CD8-positive, alpha-beta memory T cell (primary cell): ENCODE data around the gene PROX1. TPM values are rescaled to one million over a fixed set of nuclear protein-coding genes. Genes with fewer than 3 reads are reported as not detected.

Experiments used
- CTCF ChIA-PET: fragments of 350-600 bp; sonication (Branson Sonifier 250); formaldehyde crosslinking; loops from one replicate; lab custom pipeline; 2021; ENCODE audit warnings: antibody characterized with exemption; lab: Charles Lee
- POLR2A ChIA-PET: fragments of 350-600 bp; sonication (Branson Sonifier 250); formaldehyde crosslinking; loops from one replicate; lab custom pipeline; 2021; ENCODE audit warnings: antibody characterized with exemption; lab: Charles Lee
- DNase-seq, 5 donors: peaks; one replicate each; pipeline versions ENCODE4 v3.0.0 to v3.0.0-alpha.2; 2020 to 2022; ENCODE audit warnings: mixed read lengths in 1 of 5
- H3K27ac ChIP-seq: one replicate; pipeline ENCODE4 v1.7.0; 2013; ENCODE audit warnings: low read depth, mild to moderate bottlenecking, low read length, moderate library complexity
- H3K27me3 ChIP-seq: 2 replicates; pipeline ENCODE4 v1.7.0; 2013; ENCODE audit warnings: low read length, mild to moderate bottlenecking; ENCODE audit not compliant: insufficient read depth, poor library complexity, severe bottlenecking
- H3K36me3 ChIP-seq: 2 replicates; pipeline ENCODE4 v1.7.0; 2013; ENCODE audit warnings: mild to moderate bottlenecking, low read length, moderate library complexity; ENCODE audit not compliant: insufficient read depth
- H3K4me1 ChIP-seq: 2 replicates; pipeline ENCODE4 v1.7.0; 2013; ENCODE audit warnings: mild to moderate bottlenecking, low read length, moderate library complexity; ENCODE audit not compliant: insufficient read depth
- H3K4me3 ChIP-seq: 2 replicates; pipeline ENCODE4 v1.7.0; 2013; ENCODE audit warnings: mild to moderate bottlenecking, low read length
- H3K9me3 ChIP-seq: 2 replicates; pipeline ENCODE4 v1.7.0; 2013; ENCODE audit warnings: mild to moderate bottlenecking, low read length
- H3K27ac Mint-ChIP-seq, 8 donors: one replicate each; pipeline ENCODE4 v1.8.0; 2020 to 2021; ENCODE audit warnings: mixed read lengths in 8 of 8, mild to moderate bottlenecking in 6 of 8, inconsistent platforms in 3 of 8, moderate library complexity in 3 of 8
- H3K27me3 Mint-ChIP-seq, 2 donors: one replicate each; pipeline ENCODE4 v1.8.0; 2020 to 2021; ENCODE audit warnings: mixed read lengths in 2 of 2, mild to moderate bottlenecking in 1 of 2, moderate library complexity in 1 of 2
- H3K36me3 Mint-ChIP-seq, 3 donors: one replicate each; pipeline ENCODE4 v1.8.0; 2020 to 2021; ENCODE audit warnings: mixed read lengths in 3 of 3, inconsistent platforms in 1 of 3, mild to moderate bottlenecking in 1 of 3
- H3K4me1 Mint-ChIP-seq, 3 donors: one replicate each; pipeline ENCODE4 v1.8.0; 2020 to 2021; ENCODE audit warnings: mixed read lengths in 3 of 3, inconsistent platforms in 1 of 3, mild to moderate bottlenecking in 1 of 3
- H3K4me3 Mint-ChIP-seq, 7 donors: one replicate each; pipeline ENCODE4 v1.8.0; 2020 to 2021; ENCODE audit warnings: mixed read lengths in 7 of 7, mild to moderate bottlenecking in 6 of 7, moderate library complexity in 4 of 7, inconsistent platforms in 2 of 7
- H3K9me3 Mint-ChIP-seq, 5 donors: one replicate each; pipeline ENCODE4 v1.8.0; 2020 to 2022; ENCODE audit warnings: mixed read lengths in 5 of 5, mild to moderate bottlenecking in 3 of 5, moderate library complexity in 2 of 5, inconsistent platforms in 1 of 5
- polyA plus RNA-seq: library from polyadenylated mRNA; unstranded; fragments of 300-500 nt; fragmentation: Illumina TruSeq; gene quantifications from one replicate; pipeline ENCODE4 v1.2.3, GENCODE V29; 2021
- total RNA-seq, 2 experiments: library from RNA; stranded (reverse); gene quantifications; one replicate each; pipeline ENCODE4 v1.2.3, GENCODE V29; 2021

PROX1 gene
- total and polyA plus RNA-seq, 3 experiments from 2014 or later: not detected

GRCh38 chr1:213956295-213956770, 31.4 kb upstream of the PROX1 start:
- H3K36me3 ChIP-seq: no peaks in the 10 kb centered on the region
- ChIA-PET CTCF (no interaction called here), POLR2A (no interaction called here)
- H3K4me3 Mint-ChIP-seq: no peak overlapping the region
- H3K27me3 ChIP-seq: no peaks in the 10 kb centered on the region
- peaks cover 2 to 5% of the 10 kb centered on the region in 2 donors for H3K27me3 Mint-ChIP-seq
- no peak overlapping the region for H3K27ac Mint-ChIP-seq
- no peak overlapping the region for H3K27ac ChIP-seq
- no peak for DNase-seq
- no peaks in the 10 kb centered on the region for H3K9me3 ChIP-seq
- no peaks in the 10 kb centered on the region for H3K36me3 Mint-ChIP-seq
- H3K4me1 ChIP-seq: no peaks in the 10 kb centered on the region
- H3K4me3 ChIP-seq: no peak overlapping the region
- no peaks in the 10 kb centered on the region for H3K4me1 Mint-ChIP-seq
- peaks cover 0 to 6% (median 2%) of the 10 kb centered on the region in 5 donors for H3K9me3 Mint-ChIP-seq

GRCh38 chr1:213958346-213958745, 29.4 kb upstream of the PROX1 start:
- Mint-ChIP-seq H3K27me3 (peaks cover 0 to 2% of the 10 kb centered on the region in 2 donors), H3K9me3 (peaks cover 0 to 10% (median 2%) of the 10 kb centered on the region in 5 donors), H3K4me1 (no peaks in the 10 kb centered on the region), H3K4me3 (no peak overlapping the region), H3K27ac (no peak overlapping the region), H3K36me3 (no peaks in the 10 kb centered on the region)
- no peaks in the 10 kb centered on the region for H3K4me1 ChIP-seq
- no peaks in the 10 kb centered on the region for H3K36me3 ChIP-seq
- H3K4me3 ChIP-seq: no peak overlapping the region
- H3K27ac ChIP-seq: no peak overlapping the region
- no peaks in the 10 kb centered on the region for H3K9me3 ChIP-seq
- ChIA-PET POLR2A (no interaction called here), CTCF (no interaction called here)
- H3K27me3 ChIP-seq: no peaks in the 10 kb centered on the region
- no peak for DNase-seq

GRCh38 chr1:213960963-213961362, 26.8 kb upstream of the PROX1 start:
- no peak overlapping the region for H3K27ac Mint-ChIP-seq
- no peaks in the 10 kb centered on the region for H3K4me1 ChIP-seq
- ChIA-PET POLR2A (no interaction called here), CTCF (no interaction called here)
- no peak overlapping the region for H3K4me3 Mint-ChIP-seq
- H3K36me3 Mint-ChIP-seq: no peaks in the 10 kb centered on the region
- no peaks in the 10 kb centered on the region for H3K4me1 Mint-ChIP-seq
- H3K36me3 ChIP-seq: no peaks in the 10 kb centered on the region
- H3K9me3 Mint-ChIP-seq: peaks cover 0 to 9% (median 5%) of the 10 kb centered on the region in 5 donors
- peaks cover 2 to 3% of the 10 kb centered on the region in 2 donors for H3K27me3 Mint-ChIP-seq
- no peak overlapping the region for H3K4me3 ChIP-seq
- DNase-seq: no peak
- no peaks in the 10 kb centered on the region for H3K9me3 ChIP-seq
- no peak overlapping the region for H3K27ac ChIP-seq
- H3K27me3 ChIP-seq: no peaks in the 10 kb centered on the region

DNA sequence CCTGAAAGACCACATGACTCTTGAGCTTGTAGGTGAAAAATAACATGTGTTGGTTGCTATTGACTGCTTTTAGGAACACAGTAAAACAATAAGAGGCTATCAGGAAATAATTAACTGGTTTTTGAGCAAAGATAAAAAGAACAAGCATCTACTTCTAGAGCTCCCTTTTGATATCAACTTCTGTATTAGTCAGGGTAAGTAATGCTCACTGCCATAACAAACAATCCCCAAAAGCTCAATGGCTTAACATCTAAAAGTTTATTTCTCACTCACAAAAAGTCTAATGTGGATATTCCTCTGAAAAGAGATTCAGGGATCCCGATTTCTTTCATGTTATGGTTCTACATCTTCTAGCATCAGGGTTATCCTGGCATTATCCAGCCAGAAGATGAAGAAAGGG, 25.3 kb upstream of the PROX1 start:
- H3K27ac ChIP-seq: no peak overlapping the region
- H3K4me3 Mint-ChIP-seq: no peak overlapping the region
- H3K36me3 ChIP-seq: no peaks in the 10 kb centered on the region
- H3K27me3 Mint-ChIP-seq: peaks cover 2 to 3% of the 10 kb centered on the region in 2 donors
- H3K9me3 Mint-ChIP-seq: peaks cover 0 to 9% (median 5%) of the 10 kb centered on the region in 5 donors
- no peaks in the 10 kb centered on the region for H3K4me1 ChIP-seq
- no peak for DNase-seq
- no peaks in the 10 kb centered on the region for H3K36me3 Mint-ChIP-seq
- no peak overlapping the region for H3K27ac Mint-ChIP-seq
- CTCF ChIA-PET: no interaction called here
- no peaks in the 10 kb centered on the region for H3K27me3 ChIP-seq
- no peaks in the 10 kb centered on the region for H3K4me1 Mint-ChIP-seq
- H3K9me3 ChIP-seq: no peaks in the 10 kb centered on the region
- POLR2A ChIA-PET: no interaction called here
- H3K4me3 ChIP-seq: no peak overlapping the region

- H3K4me1 Mint-ChIP-seq: no peaks in the 10 kb centered on the region
- H3K9me3 Mint-ChIP-seq: peaks cover 0 to 6% (median 2%) of the 10 kb centered on the region in 5 donors
- H3K27ac ChIP-seq: no peak overlapping the region
Observed at GRCh38 chr1:213966122-213966521, 21.7 kb upstream of the PROX1 start.

GRCh38 chr1:213968146-213968825, 19.5 kb upstream of the PROX1 start:
- Mint-ChIP-seq H3K4me3 (no peak overlapping the region), H3K27me3 (peaks cover 0 to 8% of the 10 kb centered on the region in 2 donors), H3K4me1 (no peaks in the 10 kb centered on the region), H3K36me3 (no peaks in the 10 kb centered on the region), H3K27ac (no peak overlapping the region), H3K9me3 (peaks cover 0 to 4% (median 2%) of the 10 kb centered on the region in 5 donors)
- Histone ChIP-seq H3K36me3 (no peaks in the 10 kb centered on the region), H3K4me3 (no peak overlapping the region), H3K9me3 (no peaks in the 10 kb centered on the region), H3K27me3 (no peaks in the 10 kb centered on the region), H3K27ac (no peak overlapping the region), H3K4me1 (no peaks in the 10 kb centered on the region)
- no peak for DNase-seq
- ChIA-PET CTCF (no interaction called here), POLR2A (no interaction called here)

More at GRCh38 chr1:213966122-213966521, 21.7 kb upstream of the PROX1 start:
- no peak overlapping the region for H3K4me3 ChIP-seq
- CTCF ChIA-PET: no interaction called here
- DNase-seq: no peak
- Mint-ChIP-seq H3K27ac (no peak overlapping the region), H3K36me3 (no peaks in the 10 kb centered on the region), H3K27me3 (peaks cover 0 to 8% of the 10 kb centered on the region in 2 donors), H3K4me3 (no peak overlapping the region)
- H3K9me3 ChIP-seq: no peaks in the 10 kb centered on the region
- no peaks in the 10 kb centered on the region for H3K36me3 ChIP-seq
- H3K27me3 ChIP-seq: no peaks in the 10 kb centered on the region
- H3K4me1 ChIP-seq: no peaks in the 10 kb centered on the region
- POLR2A ChIA-PET: no interaction called here

- POLR2A ChIA-PET: no interaction called here
- H3K4me3 ChIP-seq: no peak overlapping the region
- Mint-ChIP-seq H3K4me1 (no peaks in the 10 kb centered on the region), H3K27ac (no peak overlapping the region), H3K9me3 (peaks cover 0 to 4% (median 1%) of the 10 kb centered on the region in 5 donors), H3K4me3 (no peak overlapping the region), H3K27me3 (peaks cover 0 to 7% of the 10 kb centered on the region in 2 donors), H3K36me3 (no peaks in the 10 kb centered on the region)
- no peaks in the 10 kb centered on the region for H3K27me3 ChIP-seq
- H3K27ac ChIP-seq: no peak overlapping the region
- CTCF ChIA-PET: no interaction called here
- no peaks in the 10 kb centered on the region for H3K36me3 ChIP-seq
- no peaks in the 10 kb centered on the region for H3K9me3 ChIP-seq
- no peak for DNase-seq
- no peaks in the 10 kb centered on the region for H3K4me1 ChIP-seq
Observed at GRCh38 chr1:213969958-213970555, 17.7 kb upstream of the PROX1 start.

GRCh38 chr1:213972141-213972540, 15.6 kb upstream of the PROX1 start:
- no peak overlapping the region for H3K27ac Mint-ChIP-seq
- H3K9me3 Mint-ChIP-seq: peaks cover 0 to 4% (median 0%) of the 10 kb centered on the region in 5 donors
- ChIA-PET CTCF (no interaction called here), POLR2A (no interaction called here)
- H3K4me1 Mint-ChIP-seq: no peaks in the 10 kb centered on the region
- H3K4me3 ChIP-seq: no peak overlapping the region
- no peak overlapping the region for H3K27ac ChIP-seq
- no peak for DNase-seq
- no peaks in the 10 kb centered on the region for H3K9me3 ChIP-seq
- no peak overlapping the region for H3K4me3 Mint-ChIP-seq
- no peaks in the 10 kb centered on the region for H3K4me1 ChIP-seq
- peaks cover 5 to 12% of the 10 kb centered on the region in 2 donors for H3K27me3 Mint-ChIP-seq
- H3K36me3 ChIP-seq: no peaks in the 10 kb centered on the region
- H3K36me3 Mint-ChIP-seq: no peaks in the 10 kb centered on the region
- H3K27me3 ChIP-seq: no peaks in the 10 kb centered on the region
